ENCODE measurements around the gene TCN1. TPM values are rescaled to one million over a fixed set of nuclear protein-coding genes. Genes with fewer than 3 reads are reported as not detected.

Gene TCN1
- total RNA-seq, 1 experiment from 2014 or later: 1.7 TPM

DNA sequence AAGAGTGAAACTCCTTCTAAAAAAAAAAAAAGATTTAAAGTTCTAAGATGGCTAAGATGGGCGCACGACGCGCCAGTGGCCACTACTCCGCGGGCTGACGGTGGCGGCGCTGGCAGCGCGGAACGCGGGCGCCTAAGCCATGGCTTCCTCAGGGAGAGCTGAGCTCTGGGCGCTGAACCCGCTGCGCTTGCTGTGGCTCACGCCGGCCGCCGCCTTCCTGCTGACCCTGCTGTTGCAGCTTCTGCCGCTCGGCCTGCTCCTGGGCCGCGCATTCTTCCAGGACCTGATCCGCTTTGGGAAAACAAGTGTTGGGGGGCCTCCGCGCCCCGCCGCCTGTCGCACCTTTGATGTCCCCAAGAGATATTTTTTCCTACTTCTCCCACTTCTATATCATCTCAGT, 31.8 kb upstream of the TCN1 start:
- no peak for TF ChIP-seq CBX3 (IDR thresholded peaks at IDR 0.05; ENCODE audit: low read depth)
- TF ChIP-seq TCF7L2 (IDR thresholded peaks at IDR 0.05; ENCODE audit: borderline replicate concordance, extremely low read depth, insufficient read depth, insufficient read length): no peak
- TF ChIP-seq ZNF274 (IDR thresholded peaks at IDR 0.05; ENCODE audit: low read depth, low read length): no peak
- TF ChIP-seq, protein P1, sequence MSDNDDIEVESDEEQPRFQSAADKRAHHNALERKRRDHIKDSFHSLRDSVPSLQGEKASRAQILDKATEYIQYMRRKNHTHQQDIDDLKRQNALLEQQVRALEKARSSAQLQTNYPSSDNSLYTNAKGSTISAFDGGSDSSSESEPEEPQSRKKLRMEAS (IDR thresholded peaks at IDR 0.05): no peak
- TF ChIP-seq RAD21 (IDR thresholded peaks at IDR 0.05; ENCODE audit: low read depth): no peak
- no peak overlapping the region for H3K9ac ChIP-seq (ENCODE audit: low read length)
- no peak overlapping the region for H3K4me3 ChIP-seq (replicated peaks in 1 of 2; ENCODE audit: low read depth in 1 of 2, low read length in 2 of 2)
- DNase-seq (ENCODE audit: low read depth, low spot score) (no peak), ATAC-seq (no peak)
- peaks cover 7 to 20% of the 10 kb centered on the region in 2 experiments; a peak in 3 of 4 replicates for H3K4me1 ChIP-seq (ENCODE audit: control insufficient read depth in 1 of 2, insufficient read depth in 2 of 2, low read length in 2 of 2)
- POLR2A ChIA-PET: no interaction called here
- H3K9me2 ChIP-seq (ENCODE audit: insufficient read depth): no peaks in the 10 kb centered on the region
- no peaks in the 10 kb centered on the region for H4K20me1 ChIP-seq (ENCODE audit: insufficient read depth)
- no TSS peak for BruUV-seq (replicated peaks)
- H3K4me2 ChIP-seq (ENCODE audit: low read length): no peak overlapping the region
- H3K27me3 ChIP-seq (ENCODE audit: insufficient read depth, low read length): no peaks in the 10 kb centered on the region
- H3K27ac ChIP-seq (ENCODE audit: low read depth, low read length): no peak overlapping the region
- RAD21 ChIA-PET (ENCODE audit: low non-redundant PET in 1 of 2, low total read pairs in 2 of 2, uncharacterized antibody in 2 of 2, unreplicated experiment in 2 of 2): no interaction called here
- no peak overlapping the region for H2AFZ ChIP-seq (ENCODE audit: low read depth, low read length, poor library complexity, severe bottlenecking)
- intact Hi-C loops (cut with micrococcal nuclease): no loop called here
- CTCF ChIA-PET: no interaction called here
- no peaks in the 10 kb centered on the region for H3K9me3 ChIP-seq (ENCODE audit: control insufficient read depth in 1 of 2, insufficient read depth in 1 of 2, low read depth in 1 of 2, low read length in 2 of 2)
- H3K36me3 ChIP-seq (ENCODE audit: control insufficient read depth in 1 of 2, insufficient read depth in 2 of 2, low read length in 2 of 2): no peaks in the 10 kb centered on the region
- H3K79me2 ChIP-seq (ENCODE audit: insufficient read depth, low read length): no peaks in the 10 kb centered on the region

DNA sequence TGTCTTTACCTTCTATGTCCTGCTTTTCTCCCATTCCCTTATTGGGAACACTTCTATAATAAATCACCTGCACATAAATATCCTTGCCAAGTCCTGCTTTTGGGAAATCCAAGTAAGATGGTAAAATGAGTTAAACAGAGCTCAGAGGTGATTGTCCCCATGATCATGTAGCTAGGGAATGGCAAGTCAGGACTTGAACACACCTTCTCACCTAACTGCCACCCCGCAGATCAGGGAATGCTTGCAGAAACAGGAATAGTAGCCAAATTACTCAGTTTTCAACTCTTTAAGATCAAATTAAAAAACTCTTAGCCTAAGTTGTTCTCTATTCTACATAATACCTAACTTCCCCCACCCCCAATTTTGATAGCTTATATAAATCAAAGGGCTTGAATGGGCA, 28.3 kb upstream of the TCN1 start:
- Histone ChIP-seq H3K9ac (ENCODE audit: low read length) (no peak overlapping the region), H2AFZ (ENCODE audit: low read depth, low read length, poor library complexity, severe bottlenecking) (no peak overlapping the region), H3K9me2 (ENCODE audit: insufficient read depth) (no peaks in the 10 kb centered on the region), H3K4me2 (ENCODE audit: low read length) (no peak overlapping the region), H3K79me2 (ENCODE audit: insufficient read depth, low read length) (no peaks in the 10 kb centered on the region), H3K27ac (ENCODE audit: low read depth, low read length) (no peak overlapping the region), H3K27me3 (ENCODE audit: insufficient read depth, low read length) (no peaks in the 10 kb centered on the region), H3K36me3 (ENCODE audit: control insufficient read depth in 1 of 2, insufficient read depth in 2 of 2, low read length in 2 of 2) (no peaks in the 10 kb centered on the region), H3K4me1 (ENCODE audit: control insufficient read depth in 1 of 2, insufficient read depth in 2 of 2, low read length in 2 of 2) (peaks cover 0 to 4% of the 10 kb centered on the region in 2 experiments; a peak in 1 of 4 replicates), H4K20me1 (ENCODE audit: insufficient read depth) (no peaks in the 10 kb centered on the region), H3K4me3 (replicated peaks in 1 of 2; ENCODE audit: low read depth in 1 of 2, low read length in 2 of 2) (no peak overlapping the region), H3K9me3 (ENCODE audit: control insufficient read depth in 1 of 2, insufficient read depth in 1 of 2, low read depth in 1 of 2, low read length in 2 of 2) (no peaks in the 10 kb centered on the region)
- ATAC-seq: no peak
- POLR2A ChIA-PET: no interaction called here
- CTCF ChIA-PET: no interaction called here
- RAD21 ChIA-PET (ENCODE audit: low non-redundant PET in 1 of 2, low total read pairs in 2 of 2, uncharacterized antibody in 2 of 2, unreplicated experiment in 2 of 2): no interaction called here
- no peak for DNase-seq (ENCODE audit: low read depth, low spot score)
- intact Hi-C loops (cut with micrococcal nuclease): no loop called here
- no TSS peak for BruUV-seq (replicated peaks)
- TF ChIP-seq CEBPB (IDR thresholded peaks at IDR 0.05; ENCODE audit: low read depth): no peak
- TF ChIP-seq, protein P2, sequence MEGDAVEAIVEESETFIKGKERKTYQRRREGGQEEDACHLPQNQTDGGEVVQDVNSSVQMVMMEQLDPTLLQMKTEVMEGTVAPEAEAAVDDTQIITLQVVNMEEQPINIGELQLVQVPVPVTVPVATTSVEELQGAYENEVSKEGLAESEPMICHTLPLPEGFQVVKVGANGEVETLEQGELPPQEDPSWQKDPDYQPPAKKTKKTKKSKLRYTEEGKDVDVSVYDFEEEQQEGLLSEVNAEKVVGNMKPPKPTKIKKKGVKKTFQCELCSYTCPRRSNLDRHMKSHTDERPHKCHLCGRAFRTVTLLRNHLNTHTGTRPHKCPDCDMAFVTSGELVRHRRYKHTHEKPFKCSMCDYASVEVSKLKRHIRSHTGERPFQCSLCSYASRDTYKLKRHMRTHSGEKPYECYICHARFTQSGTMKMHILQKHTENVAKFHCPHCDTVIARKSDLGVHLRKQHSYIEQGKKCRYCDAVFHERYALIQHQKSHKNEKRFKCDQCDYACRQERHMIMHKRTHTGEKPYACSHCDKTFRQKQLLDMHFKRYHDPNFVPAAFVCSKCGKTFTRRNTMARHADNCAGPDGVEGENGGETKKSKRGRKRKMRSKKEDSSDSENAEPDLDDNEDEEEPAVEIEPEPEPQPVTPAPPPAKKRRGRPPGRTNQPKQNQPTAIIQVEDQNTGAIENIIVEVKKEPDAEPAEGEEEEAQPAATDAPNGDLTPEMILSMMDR (IDR thresholded peaks at IDR 0.05 in 2 of 3, conservative IDR thresholded peaks at IDR 0.05 in 1 of 3; ENCODE audit: borderline replicate concordance in 1 of 3, insufficient read depth in 1 of 3, low read depth in 2 of 3, low read length in 2 of 3): no peak
- TF ChIP-seq SP1 (IDR thresholded peaks at IDR 0.05; ENCODE audit: low read depth): no peak
- no peak for TF ChIP-seq POLR2AphosphoS5 (IDR thresholded peaks at IDR 0.05; ENCODE audit: low read depth, low read length)
- TF ChIP-seq, protein P1 (IDR thresholded peaks at IDR 0.05): no peak
- TF ChIP-seq, protein P3, sequence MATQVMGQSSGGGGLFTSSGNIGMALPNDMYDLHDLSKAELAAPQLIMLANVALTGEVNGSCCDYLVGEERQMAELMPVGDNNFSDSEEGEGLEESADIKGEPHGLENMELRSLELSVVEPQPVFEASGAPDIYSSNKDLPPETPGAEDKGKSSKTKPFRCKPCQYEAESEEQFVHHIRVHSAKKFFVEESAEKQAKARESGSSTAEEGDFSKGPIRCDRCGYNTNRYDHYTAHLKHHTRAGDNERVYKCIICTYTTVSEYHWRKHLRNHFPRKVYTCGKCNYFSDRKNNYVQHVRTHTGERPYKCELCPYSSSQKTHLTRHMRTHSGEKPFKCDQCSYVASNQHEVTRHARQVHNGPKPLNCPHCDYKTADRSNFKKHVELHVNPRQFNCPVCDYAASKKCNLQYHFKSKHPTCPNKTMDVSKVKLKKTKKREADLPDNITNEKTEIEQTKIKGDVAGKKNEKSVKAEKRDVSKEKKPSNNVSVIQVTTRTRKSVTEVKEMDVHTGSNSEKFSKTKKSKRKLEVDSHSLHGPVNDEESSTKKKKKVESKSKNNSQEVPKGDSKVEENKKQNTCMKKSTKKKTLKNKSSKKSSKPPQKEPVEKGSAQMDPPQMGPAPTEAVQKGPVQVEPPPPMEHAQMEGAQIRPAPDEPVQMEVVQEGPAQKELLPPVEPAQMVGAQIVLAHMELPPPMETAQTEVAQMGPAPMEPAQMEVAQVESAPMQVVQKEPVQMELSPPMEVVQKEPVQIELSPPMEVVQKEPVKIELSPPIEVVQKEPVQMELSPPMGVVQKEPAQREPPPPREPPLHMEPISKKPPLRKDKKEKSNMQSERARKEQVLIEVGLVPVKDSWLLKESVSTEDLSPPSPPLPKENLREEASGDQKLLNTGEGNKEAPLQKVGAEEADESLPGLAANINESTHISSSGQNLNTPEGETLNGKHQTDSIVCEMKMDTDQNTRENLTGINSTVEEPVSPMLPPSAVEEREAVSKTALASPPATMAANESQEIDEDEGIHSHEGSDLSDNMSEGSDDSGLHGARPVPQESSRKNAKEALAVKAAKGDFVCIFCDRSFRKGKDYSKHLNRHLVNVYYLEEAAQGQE (IDR thresholded peaks at IDR 0.05; ENCODE audit: low read depth): no peak
- TF ChIP-seq ELF1 (IDR thresholded peaks at IDR 0.05; ENCODE audit: borderline replicate concordance, low read depth): no peak
- no peak for TF ChIP-seq EGR1 (IDR thresholded peaks at IDR 0.05; ENCODE audit: low read depth)
- TF ChIP-seq, protein P4, sequence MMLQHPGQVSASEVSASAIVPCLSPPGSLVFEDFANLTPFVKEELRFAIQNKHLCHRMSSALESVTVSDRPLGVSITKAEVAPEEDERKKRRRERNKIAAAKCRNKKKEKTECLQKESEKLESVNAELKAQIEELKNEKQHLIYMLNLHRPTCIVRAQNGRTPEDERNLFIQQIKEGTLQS (IDR thresholded peaks at IDR 0.05): no peak
- no peak for TF ChIP-seq SIN3A (IDR thresholded peaks at IDR 0.05; ENCODE audit: low read depth)
- TF ChIP-seq SRF (IDR thresholded peaks at IDR 0.05; ENCODE audit: low read depth): no peak
- no peak for TF ChIP-seq POLR2A (IDR thresholded peaks at IDR 0.05; ENCODE audit: borderline replicate concordance, extremely low read depth, insufficient read depth, insufficient read length)
